Stomach (tissue), 4 donors: ENCODE data around the gene PDGFD.

ENCODE experiments used
- CTCF ChIP-seq, 7 experiments: fragments of 450-650 bp in 4 of 7; fragments of 200-600 bp in 3 of 7; sonication (generic) in 3 of 7; IDR thresholded peaks; one replicate each; pipeline ENCODE4 v1.5.1; 2016 to 2019; ENCODE audit warnings: antibody characterized with exemption in 7 of 7, control low read depth in 2 of 7, mild to moderate bottlenecking in 1 of 7
- EP300 ChIP-seq: sonication (generic); formaldehyde crosslinking; IDR thresholded peaks from one replicate; pipeline ENCODE4 v1.6.1; 2017; ENCODE audit warnings: antibody characterized with exemption
- POLR2A ChIP-seq, 4 donors: fragments of 450-650 bp; IDR thresholded peaks; one replicate each; pipeline ENCODE4 v1.6.1; 2016; ENCODE audit warnings: antibody characterized with exemption in 4 of 4, control low read depth in 2 of 4, mild to moderate bottlenecking in 1 of 4, moderate library complexity in 1 of 4

- TF ChIP-seq CTCF (IDR thresholded peaks at IDR 0.05) (no peak), POLR2A (IDR thresholded peaks at IDR 0.05) (no peak), EP300 (no peak)
These were observed 291.2 kb downstream of the PDGFD start for GRCh38 chr11:103872748-103873147.
